K562 (cell line): ENCODE measurements around the gene CELF4.

Experiments used
- MYBL2 ChIP-seq, 2 experiments: fragments of 450-650 bp in 1 of 2; sonication (generic) in 1 of 2; formaldehyde crosslinking in 1 of 2; IDR thresholded peaks; 2 replicates each; pipeline versions ENCODE4 v1.6.1 to v1.8.1; 2017 to 2022; ENCODE audit warnings: borderline replicate concordance in 1 of 2, inconsistent platforms in 1 of 2, low read depth in 1 of 2, mild to moderate bottlenecking in 1 of 2, missing genetic modification reagents in 1 of 2, moderate library complexity in 1 of 2
- USF2 ChIP-seq: sonication (generic); formaldehyde crosslinking; IDR thresholded peaks from 2 replicates; pipeline ENCODE4 v1.5.0; 2020; ENCODE audit warnings: missing genetic modification reagents

GRCh38 chr18:37483221-37483971 lies 82.2 kb downstream of the CELF4 start:
- no peak for TF ChIP-seq USF2 (CRISPR knock-in tag)
- TF ChIP-seq MYBL2 (IDR thresholded peaks at IDR 0.05; ENCODE audit: low read depth) = no peak
- no peak for TF ChIP-seq MYBL2 (CRISPR knock-in tag; IDR thresholded peaks at IDR 0.05; ENCODE audit: borderline replicate concordance)
